Measurements from ENCODE around the gene CLEC17A. TPM values are rescaled to one million over a fixed set of nuclear protein-coding genes. Genes with fewer than 3 reads are reported as not detected.
A peak's percentile ranks its signal among the peaks of the same experiment; 100 is the strongest.
"Not testable (repeated sequence)": the region's sequence is repeated elsewhere in the genome, so short reads cannot be mapped to it uniquely, and the experiment has no call there.

Gene CLEC17A
- total RNA-seq, 1 experiment from 2014 or later: not detected

GRCh38 chr19:14619404-14619803 lies 36.5 kb downstream of the CLEC17A start:
- CTCF ChIA-PET: no interaction called here
- no peak for TF ChIP-seq CTCF (conservative IDR thresholded peaks at IDR 0.05)
- TF ChIP-seq EZH2 (IDR thresholded peaks at IDR 0.05; ENCODE audit: low read depth): no peak
- DNase-seq: no peak

GRCh38 chr19:14624491-14624890 lies 41.6 kb downstream of the CLEC17A start:
- H3K27me3 ChIP-seq (ENCODE audit: insufficient read depth, low read depth): peaks cover 25% of the 10 kb centered on the region; the same call in 1 of the 2 replicates
- H3K4me1 ChIP-seq (replicated peaks; ENCODE audit: insufficient read depth); H3F3A ChIP-seq (ENCODE audit: insufficient read depth, low read depth); H3K36me3 ChIP-seq (ENCODE audit: low read depth); H4K20me1 ChIP-seq (ENCODE audit: insufficient read depth); H3K9me2 ChIP-seq (ENCODE audit: insufficient read depth); H3K4me3 ChIP-seq; H3K79me2 ChIP-seq (ENCODE audit: low read depth); H3K27ac ChIP-seq; intact Hi-C loops (cut with micrococcal nuclease; ENCODE audit: unreplicated experiment); BruUV-seq (replicated peaks); H3K4me2 ChIP-seq; H3K9me3 ChIP-seq (ENCODE audit: insufficient read depth, low read depth); DNase-seq; H2AFZ ChIP-seq: not testable (repeated sequence)
- POLR2A ChIA-PET (ENCODE audit: unreplicated experiment): interaction anchor here (0.7 kb wide), 1 partner anchor 984 kb away, joined by 14 read pairs; no protein-coding TSS in a partner anchor
- CTCF ChIA-PET: interaction anchor here (0.6 kb wide), 1 partner anchor 62 kb away, joined by 4 read pairs; no protein-coding TSS in a partner anchor

More at GRCh38 chr19:14619404-14619803, 36.5 kb downstream of the CLEC17A start:
- POLR2A ChIA-PET (ENCODE audit: unreplicated experiment): no interaction called here
- no peaks in the 10 kb centered on the region for H3K4me1 ChIP-seq (replicated peaks; ENCODE audit: insufficient read depth)
- no peak overlapping the region for H2AFZ ChIP-seq
- H3K27me3 ChIP-seq (ENCODE audit: insufficient read depth, low read depth): 0 out of 2 replicates have a peak, but pooled peaks cover 14% of the 10 kb centered on the region
- no peaks in the 10 kb centered on the region for H3K79me2 ChIP-seq (ENCODE audit: low read depth)
- H3K9me2 ChIP-seq (ENCODE audit: insufficient read depth): no peaks in the 10 kb centered on the region
- H3K4me2 ChIP-seq: no peak overlapping the region
- no peak overlapping the region for H3K27ac ChIP-seq
- no peaks in the 10 kb centered on the region for H4K20me1 ChIP-seq (ENCODE audit: insufficient read depth)
- intact Hi-C loops (cut with micrococcal nuclease; ENCODE audit: unreplicated experiment): no loop called here
- BruUV-seq (replicated peaks): no TSS peak
- H3K4me3 ChIP-seq: no peak overlapping the region
- no peaks in the 10 kb centered on the region for H3K36me3 ChIP-seq (ENCODE audit: low read depth)
- no peaks in the 10 kb centered on the region for H3F3A ChIP-seq (ENCODE audit: insufficient read depth, low read depth)
- H3K9me3 ChIP-seq (ENCODE audit: insufficient read depth, low read depth): peaks cover 13% of the 10 kb centered on the region

- no peak overlapping the region for H3K4me3 ChIP-seq
- ChIA-PET POLR2A (ENCODE audit: unreplicated experiment) (no interaction called here), CTCF (no interaction called here)
- TF ChIP-seq CTCF (conservative IDR thresholded peaks at IDR 0.05) (no peak), EZH2 (IDR thresholded peaks at IDR 0.05; ENCODE audit: low read depth) (no peak)
- H4K20me1 ChIP-seq (ENCODE audit: insufficient read depth): no peaks in the 10 kb centered on the region
- intact Hi-C loops (cut with micrococcal nuclease; ENCODE audit: unreplicated experiment): no loop called here
- no peaks in the 10 kb centered on the region for H3K36me3 ChIP-seq (ENCODE audit: low read depth)
- no peak overlapping the region for H3K4me2 ChIP-seq
- H3K79me2 ChIP-seq (ENCODE audit: low read depth): no peaks in the 10 kb centered on the region
- H3K9me2 ChIP-seq (ENCODE audit: insufficient read depth): no peaks in the 10 kb centered on the region
- no peak overlapping the region for H2AFZ ChIP-seq
- no peak overlapping the region for H3K27ac ChIP-seq
- no peaks in the 10 kb centered on the region for H3F3A ChIP-seq (ENCODE audit: insufficient read depth, low read depth)
- peaks cover 18% of the 10 kb centered on the region; the same call in 1 of the 2 replicates for H3K27me3 ChIP-seq (ENCODE audit: insufficient read depth, low read depth)
- BruUV-seq (replicated peaks): no TSS peak
- H3K9me3 ChIP-seq (ENCODE audit: insufficient read depth, low read depth): no peaks in the 10 kb centered on the region
- H3K4me1 ChIP-seq (replicated peaks; ENCODE audit: insufficient read depth): no peaks in the 10 kb centered on the region
- no peak for DNase-seq
Observed at GRCh38 chr19:14629557-14629956, 46.7 kb downstream of the CLEC17A start.

- no peak overlapping the region for H2AFZ ChIP-seq
Observed at GRCh38 chr19:14632286-14632685, 49.4 kb downstream of the CLEC17A start.

More at GRCh38 chr19:14632286-14632685, 49.4 kb downstream of the CLEC17A start:
- DNase-seq: peak in 1 of 2 experiments; percentile 53
- H3K27me3 ChIP-seq (ENCODE audit: insufficient read depth, low read depth): peaks cover 21% of the 10 kb centered on the region; the same call in 1 of the 2 replicates
- no TSS peak for BruUV-seq (replicated peaks)
- H3K4me1 ChIP-seq (replicated peaks; ENCODE audit: insufficient read depth): no peaks in the 10 kb centered on the region
- TF ChIP-seq EZH2 (IDR thresholded peaks at IDR 0.05; ENCODE audit: low read depth) (no peak), CTCF (conservative IDR thresholded peaks at IDR 0.05) (no peak)
- no peaks in the 10 kb centered on the region for H3K9me2 ChIP-seq (ENCODE audit: insufficient read depth)
- no peaks in the 10 kb centered on the region for H3K36me3 ChIP-seq (ENCODE audit: low read depth)
- no peak overlapping the region for H3K27ac ChIP-seq
- H3K79me2 ChIP-seq (ENCODE audit: low read depth): no peaks in the 10 kb centered on the region
- intact Hi-C loops (cut with micrococcal nuclease; ENCODE audit: unreplicated experiment): no loop called here
- H3K4me3 ChIP-seq: no peak overlapping the region
- POLR2A ChIA-PET (ENCODE audit: unreplicated experiment): no interaction called here
- H4K20me1 ChIP-seq (ENCODE audit: insufficient read depth): no peaks in the 10 kb centered on the region
- H3F3A ChIP-seq (ENCODE audit: insufficient read depth, low read depth): no peaks in the 10 kb centered on the region
- no peak overlapping the region for H3K4me2 ChIP-seq
- CTCF ChIA-PET: no interaction called here
- H3K9me3 ChIP-seq (ENCODE audit: insufficient read depth, low read depth): no peaks in the 10 kb centered on the region
